GM12878 (cell line): ENCODE results near the gene MEOX1. TPM values are rescaled to one million over a fixed set of nuclear protein-coding genes. Genes with fewer than 3 reads are reported as not detected.

Experiments
- ATAC-seq: fragments of 200-7000 bp; cut with Tn5 transposase; 3 replicates; pipeline ENCODE4 v1.9.1; 2020; ENCODE audit warnings: mild to moderate bottlenecking, moderate library complexity
- BruUV-seq: library from RNA; stranded (reverse); fragments of 400-500 nt; replicated peaks from 2 replicates; lab custom pipeline; 2021; lab: Mats Ljungman, UMichigan
- CTCF ChIA-PET: fragments of 300-600 bp; sonication (Branson Sonifier 250); formaldehyde crosslinking; extraction: SDS; loops from one replicate; lab custom pipeline; 2021; ENCODE audit warnings: inconsistent platforms; lab: Yijun Ruan, JAX
- POLR2A ChIA-PET: fragments of 350-600 bp; formaldehyde crosslinking; extraction: SDS; loops from one replicate; lab custom pipeline; 2021; ENCODE audit warnings: inconsistent platforms; lab: Charles Lee
- RAD21 ChIA-PET: fragments of 300-600 bp; sonication (Branson Sonifier 250); formaldehyde crosslinking; loops from one replicate; lab custom pipeline; 2023; ENCODE audit warnings: antibody characterized with exemption; ENCODE audit not compliant: unreplicated experiment; lab: Charles Lee
- SMC1A ChIA-PET: fragments of 300-600 bp; sonication (Branson Sonifier 250); formaldehyde crosslinking; loops from one replicate; lab custom pipeline; 2023; ENCODE audit not compliant: unreplicated experiment, uncharacterized antibody; lab: Charles Lee
- DNase-seq: peaks from one replicate; pipeline ENCODE4 v3.0.0-alpha.2; 2011; ENCODE audit warnings: low read depth, low spot score
- FAIRE-seq: peaks from 3 replicates; lab custom pipeline; 2011; peaks lifted over from hg19 to GRCh38; lab: Jason Lieb, UNC
- H2AFZ ChIP-seq: 2 replicates; pipeline ENCODE4 v1.6.0; 2011; ENCODE audit warnings: low read depth, low read length, control low read depth; ENCODE audit not compliant: control insufficient read depth
- H3K27ac ChIP-seq: 2 replicates; pipeline ENCODE4 v1.5.1; 2011; ENCODE audit warnings: control low read depth; ENCODE audit not compliant: control insufficient read depth, insufficient read depth
- H3K27me3 ChIP-seq, 2 experiments: replicated peaks in 1 of 2; 2 replicates each; pipeline versions ENCODE4 v1.6.0 to v1.6.1; 2011; ENCODE audit warnings: low read length in 1 of 2; ENCODE audit not compliant: control insufficient read depth in 2 of 2, insufficient read depth in 2 of 2
- H3K36me3 ChIP-seq, 2 experiments: 2 replicates each; pipeline ENCODE4 v1.5.1; 2011; ENCODE audit warnings: low read length in 1 of 2; ENCODE audit not compliant: control insufficient read depth in 2 of 2, insufficient read depth in 2 of 2
- H3K4me1 ChIP-seq: 2 replicates; pipeline ENCODE4 v1.6.1; 2011; ENCODE audit warnings: mild to moderate bottlenecking, low read length, moderate library complexity, mixed read lengths; ENCODE audit not compliant: control insufficient read depth, insufficient read depth
- H3K4me2 ChIP-seq: 2 replicates; pipeline ENCODE4 v1.6.0; 2011; ENCODE audit warnings: control low read depth; ENCODE audit not compliant: control insufficient read depth, insufficient read depth
- H3K4me3 ChIP-seq: fragments of 200-600 bp; sonication (generic); 2 replicates; pipeline ENCODE4 v1.5.1; 2016
- H3K79me2 ChIP-seq: 2 replicates; pipeline ENCODE4 v1.6.0; 2011; ENCODE audit warnings: low read length; ENCODE audit not compliant: control insufficient read depth, insufficient read depth
- H3K9ac ChIP-seq: 2 replicates; pipeline ENCODE4 v1.8.0; 2011; ENCODE audit warnings: low read length, control low read depth, mixed read lengths; ENCODE audit not compliant: control insufficient read depth, insufficient read depth
- H3K9me3 ChIP-seq: replicated peaks from 3 replicates; pipeline ENCODE4 v1.5.1; 2011; ENCODE audit warnings: mild to moderate bottlenecking, low read length; ENCODE audit not compliant: control insufficient read depth, insufficient read depth
- H4K20me1 ChIP-seq: 2 replicates; pipeline ENCODE4 v1.6.0; 2011; ENCODE audit not compliant: control insufficient read depth, insufficient read depth
- KDM1A ChIP-seq: fragments of 200-600 bp; sonication (generic); IDR thresholded peaks from 2 replicates; pipeline ENCODE4 v1.6.1; 2016; ENCODE audit warnings: borderline replicate concordance
- RBBP5 ChIP-seq: fragments of 200-600 bp; sonication (generic); conservative IDR thresholded peaks from 2 replicates; pipeline ENCODE4 v1.6.1; 2016
- ZNF217 ChIP-seq: fragments of 450-650 bp; IDR thresholded peaks from 2 replicates; pipeline ENCODE4 v1.6.1; 2017; ENCODE audit warnings: antibody characterized with exemption, mild to moderate bottlenecking
- WGBS: methylation state at CpG from one replicate; pipeline ENCODE4 v1.1.6; 2016; ENCODE audit warnings: low lambda C conversion rate; ENCODE audit not compliant: insufficient replicate concordance, insufficient coverage; ENCODE audit errors: missing lambda C conversion rate; 5-methylcytosine and 5-hydroxymethylcytosine counted together
- in situ Hi-C: fragments of 300-500 bp; cut with MboI; formaldehyde crosslinking; loops from 9 replicates; pipeline ENCODE4 v1.14.3; 2018; ENCODE audit warnings: mixed read lengths
- intact Hi-C: fragments of 100-400 bp; cut with micrococcal nuclease; formaldehyde crosslinking; loops from one replicate; pipeline ENCODE4 v1.14.2; 2022; ENCODE audit not compliant: unreplicated experiment
- polyA plus RNA-seq, 11 experiments: library from polyadenylated mRNA; depleted of rRNA in 4 of 11; unstranded in 6 of 11; stranded (reverse) in 5 of 11; fragments of >200 nt; fragmentation: Nextera tagmentation in 4 of 11; fragmentation: Illumina TruSeq in 1 of 11; extraction: Ambion mirVana in 4 of 11; extraction: Trizol in 1 of 11; gene quantifications; 1 replicate in 1 of 11; 2 replicates in 10 of 11; pipeline versions ENCODE4 v1.2.1 to v1.2.3, GENCODE V29; 2011 to 2016; ENCODE audit warnings: inconsistent platforms in 2 of 11, missing spikeins in 2 of 11, low read depth in 1 of 11
- total RNA-seq, 4 experiments: library from RNA; depleted of rRNA in 3 of 4; stranded (reverse); fragments of >200 nt in 3 of 4; fragmentation: Illumina TruSeq in 1 of 4; extraction: Trizol in 1 of 4; gene quantifications; 2 replicates each; pipeline versions ENCODE4 v1.2.1 to v1.2.3, GENCODE V29; 2013 to 2021
- TF ChIP-seq, protein P1 (sequence below): fragments of 450-650 bp; IDR thresholded peaks from 2 replicates; pipeline ENCODE4 v1.6.1; 2017; ENCODE audit warnings: mild to moderate bottlenecking, moderate library complexity
- TF ChIP-seq, protein P2 (sequence below): IDR thresholded peaks from 2 replicates; pipeline ENCODE4 v1.6.1; 2011; ENCODE audit warnings: borderline replicate concordance, low read depth, mild to moderate bottlenecking, moderate library complexity, mixed read lengths, low read length; ENCODE audit not compliant: insufficient read depth; ENCODE audit errors: extremely low read length

MEOX1 gene
- total and polyA plus RNA-seq, 10 of the 15 experiments (the other 5 are each of a cell fraction or from before 2014, with no cell fraction given) = 0.19 to 9.4 (median 0.46) TPM

DNA sequence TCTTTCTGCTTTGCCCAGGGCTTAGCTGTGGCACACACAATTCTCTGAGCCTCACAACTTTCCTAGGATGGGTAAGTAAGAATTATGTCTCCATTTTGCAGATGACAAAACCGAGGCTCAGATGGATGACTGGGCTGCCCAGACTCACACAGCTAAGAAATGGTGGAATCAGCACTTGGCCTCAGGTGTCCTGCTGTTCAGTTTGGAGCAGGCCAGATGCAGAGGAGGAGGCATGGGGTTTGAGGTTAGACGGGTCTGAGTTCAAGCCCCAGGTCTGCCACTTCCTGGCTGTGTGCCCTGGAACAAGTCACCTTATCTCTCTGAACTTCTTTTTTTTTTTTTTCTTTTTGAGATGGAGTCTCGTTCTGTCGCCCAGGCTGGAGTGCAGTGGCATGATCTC is 1.7 kb upstream of the MEOX1 start:
- in situ Hi-C loops (loop anchor here (25.0 kb wide), 1 partner anchor 451 kb away; the partner anchor contains the start of gene TMEM106A), intact Hi-C loops (no loop called here)
- peaks cover 19% of the 10 kb centered on the region for H3K79me2 ChIP-seq
- 9% methylated on average over 2 of the region's 4 CpGs for WGBS
- POLR2A ChIA-PET = interaction anchor here (1.1 kb wide), 1 partner anchor 86 kb away, joined by 3 read pairs; no protein-coding TSS in a partner anchor
- no peak overlapping the region for H3K4me2 ChIP-seq
- TF ChIP-seq KDM1A (no peak), ZNF217 (peak; percentile 63; the same call in 1 of the 2 replicates), RBBP5 (no peak)
- TF ChIP-seq, protein P1, sequence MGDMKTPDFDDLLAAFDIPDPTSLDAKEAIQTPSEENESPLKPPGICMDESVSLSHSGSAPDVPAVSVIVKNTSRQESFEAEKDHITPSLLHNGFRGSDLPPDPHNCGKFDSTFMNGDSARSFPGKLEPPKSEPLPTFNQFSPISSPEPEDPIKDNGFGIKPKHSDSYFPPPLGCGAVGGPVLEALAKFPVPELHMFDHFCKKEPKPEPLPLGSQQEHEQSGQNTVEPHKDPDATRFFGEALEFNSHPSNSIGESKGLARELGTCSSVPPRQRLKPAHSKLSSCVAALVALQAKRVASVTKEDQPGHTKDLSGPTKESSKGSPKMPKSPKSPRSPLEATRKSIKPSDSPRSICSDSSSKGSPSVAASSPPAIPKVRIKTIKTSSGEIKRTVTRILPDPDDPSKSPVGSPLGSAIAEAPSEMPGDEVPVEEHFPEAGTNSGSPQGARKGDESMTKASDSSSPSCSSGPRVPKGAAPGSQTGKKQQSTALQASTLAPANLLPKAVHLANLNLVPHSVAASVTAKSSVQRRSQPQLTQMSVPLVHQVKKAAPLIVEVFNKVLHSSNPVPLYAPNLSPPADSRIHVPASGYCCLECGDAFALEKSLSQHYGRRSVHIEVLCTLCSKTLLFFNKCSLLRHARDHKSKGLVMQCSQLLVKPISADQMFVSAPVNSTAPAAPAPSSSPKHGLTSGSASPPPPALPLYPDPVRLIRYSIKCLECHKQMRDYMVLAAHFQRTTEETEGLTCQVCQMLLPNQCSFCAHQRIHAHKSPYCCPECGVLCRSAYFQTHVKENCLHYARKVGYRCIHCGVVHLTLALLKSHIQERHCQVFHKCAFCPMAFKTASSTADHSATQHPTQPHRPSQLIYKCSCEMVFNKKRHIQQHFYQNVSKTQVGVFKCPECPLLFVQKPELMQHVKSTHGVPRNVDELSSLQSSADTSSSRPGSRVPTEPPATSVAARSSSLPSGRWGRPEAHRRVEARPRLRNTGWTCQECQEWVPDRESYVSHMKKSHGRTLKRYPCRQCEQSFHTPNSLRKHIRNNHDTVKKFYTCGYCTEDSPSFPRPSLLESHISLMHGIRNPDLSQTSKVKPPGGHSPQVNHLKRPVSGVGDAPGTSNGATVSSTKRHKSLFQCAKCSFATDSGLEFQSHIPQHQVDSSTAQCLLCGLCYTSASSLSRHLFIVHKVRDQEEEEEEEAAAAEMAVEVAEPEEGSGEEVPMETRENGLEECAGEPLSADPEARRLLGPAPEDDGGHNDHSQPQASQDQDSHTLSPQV = no peak
- TF ChIP-seq, protein P2, sequence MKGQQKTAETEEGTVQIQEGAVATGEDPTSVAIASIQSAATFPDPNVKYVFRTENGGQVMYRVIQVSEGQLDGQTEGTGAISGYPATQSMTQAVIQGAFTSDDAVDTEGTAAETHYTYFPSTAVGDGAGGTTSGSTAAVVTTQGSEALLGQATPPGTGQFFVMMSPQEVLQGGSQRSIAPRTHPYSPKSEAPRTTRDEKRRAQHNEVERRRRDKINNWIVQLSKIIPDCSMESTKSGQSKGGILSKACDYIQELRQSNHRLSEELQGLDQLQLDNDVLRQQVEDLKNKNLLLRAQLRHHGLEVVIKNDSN = no peak
- no peaks in the 10 kb centered on the region for H3K36me3 ChIP-seq
- H2AFZ ChIP-seq = no peak overlapping the region
- H3K9ac ChIP-seq = no peak overlapping the region
- SMC1A ChIA-PET = interaction anchor here (1.1 to 9.4 kb wide), 6 partner anchors 8 to 91 kb away, joined by 3 to 98 read pairs (median 3); no protein-coding TSS in a partner anchor
- FAIRE-seq = no peak
- CTCF ChIA-PET = interaction anchor here (0.9 to 2.9 kb wide), 2 partner anchors 10 to 86 kb away, joined by 6 to 18 read pairs; no protein-coding TSS in a partner anchor
- no peaks in the 10 kb centered on the region for H3K9me3 ChIP-seq
- H3K27ac ChIP-seq = no peak overlapping the region
- no peaks in the 10 kb centered on the region for H4K20me1 ChIP-seq
- peaks cover 16% of the 10 kb centered on the region for H3K4me1 ChIP-seq
- no peak for DNase-seq
- ATAC-seq = no peak
- RAD21 ChIA-PET = interaction anchor here (0.8 to 8.4 kb wide), 2 partner anchors 10 to 87 kb away, joined by 3 to 77 read pairs; no protein-coding TSS in a partner anchor
- H3K4me3 ChIP-seq = no peak overlapping the region
- no peaks in the 10 kb centered on the region for H3K27me3 ChIP-seq
- BruUV-seq = no TSS peak
